ENCODE measurements around the gene TNRC18.
"Not testable (repeated sequence)": the region's sequence is repeated elsewhere in the genome, so short reads cannot be mapped to it uniquely, and the experiment has no call there.

TNRC18 gene

DNA sequence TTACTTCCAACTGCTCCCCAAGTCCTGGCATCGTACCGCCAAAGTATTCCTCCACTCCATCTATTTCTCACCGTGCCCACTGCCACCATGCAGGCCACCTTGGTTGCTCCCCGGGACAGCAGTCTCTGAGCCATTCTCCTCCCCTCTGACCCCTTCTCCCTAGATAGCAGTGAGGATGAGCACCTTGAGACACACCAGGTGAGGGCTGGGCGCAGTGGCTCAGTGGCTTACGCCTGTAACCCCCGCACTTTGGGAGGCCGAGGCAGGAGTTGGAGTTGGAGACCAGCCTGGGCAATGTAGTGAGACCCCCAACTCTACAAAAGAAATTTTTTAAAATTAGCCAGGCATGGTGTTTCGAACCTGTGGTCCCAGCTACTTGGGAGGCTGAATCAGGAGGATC, 136.7 kb downstream of the TNRC18 start:
- no peak overlapping the region for H3K4me3 ChIP-seq (ENCODE audit: low read depth, low read length)
- in situ Hi-C loops (cut with HindIII; ENCODE audit: low sequenced_read_pairs): no loop called here

DNA sequence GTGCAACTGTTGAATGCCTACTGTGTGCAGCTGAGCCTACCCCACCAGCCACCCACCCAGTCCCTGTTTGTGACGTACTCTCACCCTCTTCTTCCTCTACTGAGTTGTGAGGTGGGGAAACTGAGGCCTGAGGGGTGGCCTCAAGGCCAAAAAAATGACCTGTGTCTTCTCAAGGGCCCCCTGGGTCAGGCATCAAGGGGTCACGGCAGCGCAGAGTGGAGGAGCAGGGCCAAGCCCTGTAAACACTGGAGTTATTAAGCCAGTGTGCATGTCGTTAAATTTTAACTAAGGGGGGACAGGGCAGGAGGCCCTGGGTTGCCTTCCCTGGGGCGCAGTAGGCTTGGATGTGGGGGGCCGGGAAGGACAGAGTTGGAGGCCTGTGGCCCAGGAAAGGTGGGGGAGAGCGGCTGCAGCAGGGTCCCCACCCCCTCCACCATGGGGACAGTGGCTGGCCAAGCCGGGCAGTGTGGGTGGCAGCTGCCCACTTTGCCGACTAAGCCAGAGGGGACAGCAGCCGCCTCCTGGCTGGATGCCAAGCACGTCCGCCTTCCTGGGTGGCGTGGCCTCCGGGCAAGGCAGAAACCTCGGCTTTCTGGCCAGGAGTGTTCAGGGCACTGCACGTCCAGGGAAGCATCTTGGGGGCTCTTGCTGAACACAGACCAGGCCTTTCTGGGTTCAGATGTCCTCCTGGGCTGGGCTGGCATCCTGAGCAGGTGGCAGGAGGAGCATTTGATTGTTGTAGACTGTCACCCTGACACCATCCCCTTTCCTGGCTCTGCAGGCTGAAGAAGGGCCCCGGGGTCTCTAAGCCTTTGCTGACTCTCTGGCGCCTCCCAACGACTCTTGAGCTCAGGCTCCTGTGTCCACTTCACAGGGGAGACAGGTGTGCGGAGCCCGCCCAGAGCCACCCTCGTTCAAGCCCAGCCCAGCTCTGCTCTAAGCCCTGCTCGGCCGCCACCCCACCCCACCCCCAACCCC, 139.0 kb downstream of the TNRC18 start:
- in situ Hi-C loops (cut with HindIII; ENCODE audit: low sequenced_read_pairs): no loop called here
- TF ChIP-seq, protein P1, sequence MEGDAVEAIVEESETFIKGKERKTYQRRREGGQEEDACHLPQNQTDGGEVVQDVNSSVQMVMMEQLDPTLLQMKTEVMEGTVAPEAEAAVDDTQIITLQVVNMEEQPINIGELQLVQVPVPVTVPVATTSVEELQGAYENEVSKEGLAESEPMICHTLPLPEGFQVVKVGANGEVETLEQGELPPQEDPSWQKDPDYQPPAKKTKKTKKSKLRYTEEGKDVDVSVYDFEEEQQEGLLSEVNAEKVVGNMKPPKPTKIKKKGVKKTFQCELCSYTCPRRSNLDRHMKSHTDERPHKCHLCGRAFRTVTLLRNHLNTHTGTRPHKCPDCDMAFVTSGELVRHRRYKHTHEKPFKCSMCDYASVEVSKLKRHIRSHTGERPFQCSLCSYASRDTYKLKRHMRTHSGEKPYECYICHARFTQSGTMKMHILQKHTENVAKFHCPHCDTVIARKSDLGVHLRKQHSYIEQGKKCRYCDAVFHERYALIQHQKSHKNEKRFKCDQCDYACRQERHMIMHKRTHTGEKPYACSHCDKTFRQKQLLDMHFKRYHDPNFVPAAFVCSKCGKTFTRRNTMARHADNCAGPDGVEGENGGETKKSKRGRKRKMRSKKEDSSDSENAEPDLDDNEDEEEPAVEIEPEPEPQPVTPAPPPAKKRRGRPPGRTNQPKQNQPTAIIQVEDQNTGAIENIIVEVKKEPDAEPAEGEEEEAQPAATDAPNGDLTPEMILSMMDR (IDR thresholded peaks at IDR 0.05; ENCODE audit: low read depth, low read length, missing control alignments): peak; percentile 47
- no peak overlapping the region for H3K4me3 ChIP-seq (ENCODE audit: low read depth, low read length)
- no peak for DNase-seq (ENCODE audit: low read depth)

More for the DNA sequence above, 136.7 kb downstream of the TNRC18 start:
- DNase-seq (ENCODE audit: low read depth): no peak
- TF ChIP-seq, protein P1 (IDR thresholded peaks at IDR 0.05; ENCODE audit: low read depth, low read length, missing control alignments): no peak

DNA sequence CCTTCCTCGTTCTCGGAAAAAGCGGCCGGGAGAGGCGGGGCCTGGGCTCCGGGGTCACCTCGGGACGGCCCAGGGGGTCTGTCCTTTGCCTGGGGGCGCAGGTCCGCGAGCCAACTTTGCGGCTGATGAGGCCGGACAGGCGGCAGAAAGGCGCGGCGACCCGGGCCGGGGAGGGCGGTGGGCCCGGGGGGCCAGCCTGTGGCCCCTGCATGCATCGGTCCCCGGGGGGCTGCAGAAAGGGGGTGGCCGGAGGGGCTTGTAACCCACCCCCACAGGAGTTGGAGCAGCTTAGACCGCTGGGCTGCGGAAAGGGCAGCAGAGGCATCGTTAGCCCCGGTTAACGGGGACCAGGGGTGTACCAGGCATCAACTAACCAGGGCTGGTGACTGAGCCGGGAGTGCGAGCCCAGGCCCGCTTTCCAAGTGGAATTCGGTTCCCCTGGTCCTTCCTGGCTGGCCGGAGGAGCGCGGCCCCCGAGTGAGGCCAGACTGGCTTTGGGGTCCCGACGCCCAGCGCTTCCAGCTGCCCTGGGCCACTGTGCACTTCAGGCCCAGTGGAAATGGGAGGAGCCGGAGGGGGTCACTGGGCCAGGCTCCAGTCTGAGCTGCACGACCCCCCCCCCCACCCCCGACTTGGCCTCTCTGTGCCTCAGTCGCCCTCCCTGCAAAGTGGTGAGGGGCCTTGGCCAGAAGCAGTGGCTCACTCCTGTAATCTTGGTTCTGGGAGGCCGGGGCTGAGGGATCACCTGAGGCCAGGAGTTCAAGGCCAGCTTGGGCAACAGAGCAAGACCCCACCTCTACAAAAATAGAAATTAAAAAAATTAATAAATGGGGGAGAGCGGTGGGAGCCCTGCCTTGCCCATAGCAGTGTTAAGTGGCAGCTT, 140.0 kb downstream of the TNRC18 start:
- peak overlapping the region; percentile 41 for H3K4me3 ChIP-seq (ENCODE audit: low read depth, low read length)
- in situ Hi-C loops (cut with HindIII; ENCODE audit: low sequenced_read_pairs): no loop called here
- TF ChIP-seq, protein P1 (IDR thresholded peaks at IDR 0.05; ENCODE audit: low read depth, low read length, missing control alignments): no peak
- DNase-seq (ENCODE audit: low read depth): no peak

DNA sequence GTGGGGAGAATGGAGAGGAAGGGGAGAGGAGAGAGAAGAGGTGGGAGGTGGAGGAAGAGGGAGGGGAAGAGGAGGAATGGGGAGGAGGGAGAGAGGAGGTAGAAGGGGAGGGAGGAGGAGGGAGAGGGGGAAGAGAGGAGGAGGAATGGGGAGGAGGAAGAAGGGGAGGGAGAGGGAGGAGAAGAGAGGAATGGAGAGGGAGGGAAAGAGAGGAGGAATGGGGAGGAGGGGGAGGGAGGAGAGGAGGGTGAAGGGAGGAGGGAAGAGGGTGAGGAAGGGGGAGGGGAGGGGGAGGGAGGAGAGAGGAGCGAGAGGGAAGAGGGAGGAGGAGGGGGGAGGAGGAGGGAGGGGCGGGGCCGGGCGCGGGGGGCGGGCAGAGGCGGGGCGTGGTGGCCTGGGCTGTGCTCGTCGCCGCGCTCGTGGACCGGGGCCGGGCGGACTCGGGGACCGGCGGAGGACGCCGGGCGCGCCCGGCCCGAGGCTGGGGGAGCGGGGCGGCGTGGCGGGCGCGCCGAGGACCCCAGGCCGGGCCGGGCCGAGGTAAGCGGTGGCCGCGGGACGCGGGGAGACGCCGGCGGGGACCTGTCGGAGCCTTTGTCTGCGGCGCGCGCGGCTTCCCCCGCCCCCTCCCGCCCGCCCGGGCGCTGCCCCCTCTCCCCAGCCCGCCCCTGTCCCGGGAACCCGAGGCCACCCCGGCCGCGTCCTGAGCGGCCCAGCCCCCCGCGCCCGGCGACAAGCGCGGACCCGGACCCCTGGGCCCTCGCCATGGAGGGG, 140.9 kb downstream of the TNRC18 start, which contains the start of gene SLC29A4:
Gene SLC29A4 (plus strand): TSS at position 401 of the 774 bp plus-strand sequence. CDS start 4,874 bp downstream, outside the sequence.
- DNase-seq (ENCODE audit: low read depth): no peak
- in situ Hi-C loops (cut with HindIII; ENCODE audit: low sequenced_read_pairs): no loop called here
- peak within 1 kb of the TSS; percentile 41 for H3K4me3 ChIP-seq (ENCODE audit: low read depth, low read length)
- TF ChIP-seq, protein P1 (IDR thresholded peaks at IDR 0.05; ENCODE audit: low read depth, low read length, missing control alignments): no peak

DNA sequence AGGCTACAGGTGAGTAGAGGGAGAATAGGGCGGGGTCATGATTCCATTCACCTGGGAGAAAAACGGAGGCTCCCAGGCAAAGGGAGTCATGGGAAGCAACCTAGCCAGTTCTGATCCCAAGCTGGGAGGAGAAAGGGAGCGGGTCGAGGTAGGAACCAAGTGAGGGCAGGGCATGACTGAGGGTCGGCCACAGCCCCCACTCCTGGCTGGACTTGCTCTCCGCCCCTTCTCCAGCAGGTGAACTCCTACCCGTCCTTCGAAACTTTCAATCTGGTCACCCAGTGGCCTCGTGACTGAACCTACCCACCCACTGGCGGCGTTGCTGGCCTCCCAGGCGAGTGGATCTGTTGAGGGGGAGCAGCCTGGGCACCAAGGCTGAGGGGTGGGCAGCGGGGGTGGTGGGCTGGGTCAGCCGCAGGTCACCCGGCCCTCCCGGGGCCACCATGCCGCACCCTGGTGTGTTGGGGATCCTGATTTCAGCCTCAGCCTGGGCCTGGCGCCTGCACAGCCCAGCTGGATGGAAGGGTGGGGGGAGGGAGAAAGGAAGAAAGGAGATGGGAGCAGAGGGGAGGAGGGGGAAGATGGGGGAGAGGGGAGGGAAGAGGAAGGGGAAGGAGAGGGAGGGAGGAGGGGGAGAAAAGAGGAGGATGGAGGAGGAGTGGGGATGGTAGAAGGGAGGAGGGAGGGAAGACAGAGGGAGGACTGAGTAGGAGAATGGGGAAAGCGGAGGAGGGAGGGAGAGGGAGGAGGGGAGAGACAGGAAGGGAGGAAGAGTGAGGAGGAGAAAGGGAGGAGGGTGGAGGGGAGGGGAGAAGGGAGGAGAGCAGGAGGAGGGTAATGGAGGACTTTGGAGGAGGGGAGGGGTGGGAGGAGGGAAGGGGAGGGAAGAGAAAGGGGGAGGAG, 141.8 kb downstream of the TNRC18 start:
- in situ Hi-C loops (cut with HindIII; ENCODE audit: low sequenced_read_pairs); DNase-seq (ENCODE audit: low read depth); H3K4me3 ChIP-seq (ENCODE audit: low read depth, low read length): not testable (repeated sequence)

DNA sequence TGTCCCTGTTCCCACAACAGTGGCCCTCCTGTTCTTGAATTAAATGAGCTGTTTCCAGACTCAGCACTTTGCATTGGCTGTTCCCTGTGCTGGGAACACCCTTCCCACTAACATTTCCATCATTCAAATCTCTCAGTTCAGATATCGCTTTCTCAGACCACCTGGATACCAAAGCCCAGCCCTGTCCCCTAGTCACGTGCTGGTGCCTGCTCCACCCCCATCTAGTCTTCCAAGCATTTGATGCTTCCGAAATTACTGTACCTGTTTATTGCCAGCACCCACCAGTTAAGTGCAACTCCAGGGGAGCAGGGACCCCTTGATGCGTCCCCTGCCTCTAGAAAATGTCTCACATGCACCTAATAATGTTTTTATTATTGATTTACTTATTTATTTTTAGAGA, 143.9 kb downstream of the TNRC18 start:
- no peak overlapping the region for H3K4me3 ChIP-seq (ENCODE audit: low read depth, low read length)
- DNase-seq (ENCODE audit: low read depth): no peak
- TF ChIP-seq, protein P1 (IDR thresholded peaks at IDR 0.05; ENCODE audit: low read depth, low read length, missing control alignments): no peak
- in situ Hi-C loops (cut with HindIII; ENCODE audit: low sequenced_read_pairs): no loop called here
